Central memory CD8-positive, alpha-beta T cell (primary cell): ENCODE results near the gene USF2.
A peak's percentile ranks its signal among the peaks of the same experiment; 100 is the strongest.
"Not testable (repeated sequence)": the region's sequence is repeated elsewhere in the genome, so short reads cannot be mapped to it uniquely, and the experiment has no call there.

Experiments
- ATAC-seq: fragments of 150-1000 bp; cut with Tn5 transposase; replicated peaks from 2 replicates; pipeline ENCODE4 v1.10.0; 2022; ENCODE audit warnings: mild to moderate bottlenecking, moderate FRiP score, moderate number of reproducible peaks; ENCODE audit not compliant: poor library complexity, severe bottlenecking; ENCODE audit errors: extremely low read depth
- DNase-seq, 2 donors: peaks; one replicate each; pipeline ENCODE4 v3.0.0; 2021; ENCODE audit warnings: low spot score in 2 of 2
- H3K27ac Mint-ChIP-seq: one replicate; pipeline ENCODE4 v1.8.0; 2022; ENCODE audit warnings: low read depth, mild to moderate bottlenecking, moderate library complexity, mixed read lengths
- H3K27me3 Mint-ChIP-seq: one replicate; pipeline ENCODE4 v1.8.0; 2022; ENCODE audit warnings: mixed read lengths
- H3K36me3 Mint-ChIP-seq: one replicate; pipeline ENCODE4 v1.8.0; 2022; ENCODE audit warnings: mild to moderate bottlenecking, moderate library complexity, mixed read lengths; ENCODE audit not compliant: insufficient read depth
- H3K4me1 Mint-ChIP-seq: one replicate; pipeline ENCODE4 v1.8.0; 2022; ENCODE audit warnings: mixed read lengths
- H3K4me3 Mint-ChIP-seq: one replicate; pipeline ENCODE4 v1.8.0; 2022; ENCODE audit warnings: mild to moderate bottlenecking, moderate library complexity, mixed read lengths
- H3K9me3 Mint-ChIP-seq: one replicate; pipeline ENCODE4 v1.8.0; 2022; ENCODE audit warnings: mixed read lengths

The USF2 gene

GRCh38 chr19:35272954-35273649 is 4.3 kb downstream of the USF2 start:
- Mint-ChIP-seq H3K27ac (no peak overlapping the region), H3K4me3 (no peak overlapping the region), H3K36me3 (peaks cover 60% of the 10 kb centered on the region), H3K27me3 (no peaks in the 10 kb centered on the region), H3K4me1 (peaks cover 38% of the 10 kb centered on the region), H3K9me3 (no peaks in the 10 kb centered on the region)
- DNase-seq (no peak), ATAC-seq (no peak)

DNA sequence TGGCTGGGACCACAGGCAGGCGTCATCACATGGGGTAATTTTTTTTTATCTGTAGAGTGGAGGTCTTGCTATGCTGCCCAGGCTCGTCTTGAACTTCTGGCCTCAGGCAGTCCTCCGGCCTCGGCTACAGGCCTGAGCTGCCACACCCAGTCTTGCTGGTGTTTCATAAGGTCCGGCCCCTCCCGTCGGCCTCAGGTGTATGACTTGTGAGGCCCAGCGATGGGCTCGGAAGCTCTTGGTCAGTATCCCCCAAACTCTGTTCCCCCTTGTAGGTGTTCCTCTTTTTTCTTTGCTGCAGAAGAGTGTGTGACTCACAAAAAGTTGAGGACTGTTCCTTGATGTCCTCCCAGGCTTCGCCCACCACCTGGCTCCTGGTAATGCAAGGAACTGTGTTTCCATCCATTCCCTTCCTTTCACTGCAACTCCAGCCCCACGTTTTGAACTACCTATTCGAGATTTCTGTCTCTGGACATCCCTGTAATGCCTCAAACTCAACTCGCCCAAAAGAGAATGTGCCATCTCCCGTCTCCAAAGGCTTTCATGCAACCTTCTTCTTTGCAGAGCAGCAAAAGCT is 5.0 kb downstream of the USF2 start:
- Mint-ChIP-seq H3K27ac (peak overlapping the region; percentile 23), H3K9me3 (no peaks in the 10 kb centered on the region), H3K36me3 (peaks cover 58% of the 10 kb centered on the region), H3K4me3 (no peak overlapping the region), H3K4me1 (peaks cover 38% of the 10 kb centered on the region), H3K27me3 (no peaks in the 10 kb centered on the region)
- DNase-seq, result no peak
- ATAC-seq, result no peak

DNA sequence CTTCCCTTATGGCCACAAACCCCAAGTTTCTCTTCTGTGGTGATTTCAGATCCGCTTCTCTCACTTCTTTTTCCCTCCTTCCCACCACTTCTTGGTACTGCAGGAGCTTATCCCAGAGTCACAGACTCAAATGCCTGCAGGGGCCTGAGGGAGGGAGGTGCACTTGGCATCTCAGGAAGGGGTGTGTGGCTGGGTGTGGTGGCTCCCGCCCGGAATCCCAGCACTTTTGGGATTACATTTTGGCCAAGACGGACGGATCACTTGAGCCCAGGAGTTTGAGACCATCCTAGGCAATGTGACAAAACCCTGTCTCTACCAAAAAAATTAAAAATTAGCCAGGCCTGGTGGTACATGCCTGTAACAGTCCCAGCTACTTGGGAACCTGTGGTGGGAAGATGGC is 5.6 kb downstream of the USF2 start:
- Mint-ChIP-seq H3K4me3 (no peak overlapping the region), H3K9me3 (no peaks in the 10 kb centered on the region), H3K4me1 (peaks cover 38% of the 10 kb centered on the region), H3K27ac (peak overlapping the region; percentile 32), H3K27me3 (no peaks in the 10 kb centered on the region), H3K36me3 (peaks cover 58% of the 10 kb centered on the region)
- DNase-seq (no peak), ATAC-seq (no peak)

DNA sequence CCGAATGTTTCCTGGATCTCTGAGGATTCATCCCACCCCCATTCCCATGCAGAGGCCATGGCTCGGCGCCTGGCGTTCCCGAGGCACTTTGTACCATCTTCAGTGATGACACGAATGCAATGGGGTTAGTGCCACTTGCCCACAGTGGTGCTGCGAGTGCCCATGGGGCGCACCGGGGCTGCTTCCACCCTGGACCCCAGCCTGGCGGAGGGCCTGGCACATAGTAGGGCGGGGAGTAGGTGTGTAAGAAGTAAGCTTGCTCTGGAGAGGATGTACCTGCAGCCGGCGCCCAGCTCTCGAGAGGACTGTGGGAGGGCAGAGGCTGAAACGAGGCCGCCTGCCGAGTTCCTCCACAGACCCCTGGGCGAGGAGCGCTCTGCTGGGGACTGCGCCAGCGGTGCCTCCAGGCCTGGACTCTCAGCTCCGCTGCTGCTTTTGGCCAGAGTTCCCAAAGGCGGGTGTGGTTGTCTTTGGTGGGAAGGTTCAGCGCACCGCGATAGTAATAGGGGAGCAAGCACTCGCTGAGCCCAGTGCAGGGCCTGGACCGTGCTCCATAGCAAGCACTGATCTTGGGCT is 8.0 kb downstream of the USF2 start:
- H3K27ac Mint-ChIP-seq, result peak overlapping the region; percentile 47
- ATAC-seq (no peak), DNase-seq (no peak)
- no peak overlapping the region for H3K4me3 Mint-ChIP-seq
- H3K36me3 Mint-ChIP-seq, result peaks cover 39% of the 10 kb centered on the region
- H3K27me3 Mint-ChIP-seq, result no peaks in the 10 kb centered on the region
- H3K9me3 Mint-ChIP-seq, result no peaks in the 10 kb centered on the region
- H3K4me1 Mint-ChIP-seq, result peaks cover 31% of the 10 kb centered on the region

DNA sequence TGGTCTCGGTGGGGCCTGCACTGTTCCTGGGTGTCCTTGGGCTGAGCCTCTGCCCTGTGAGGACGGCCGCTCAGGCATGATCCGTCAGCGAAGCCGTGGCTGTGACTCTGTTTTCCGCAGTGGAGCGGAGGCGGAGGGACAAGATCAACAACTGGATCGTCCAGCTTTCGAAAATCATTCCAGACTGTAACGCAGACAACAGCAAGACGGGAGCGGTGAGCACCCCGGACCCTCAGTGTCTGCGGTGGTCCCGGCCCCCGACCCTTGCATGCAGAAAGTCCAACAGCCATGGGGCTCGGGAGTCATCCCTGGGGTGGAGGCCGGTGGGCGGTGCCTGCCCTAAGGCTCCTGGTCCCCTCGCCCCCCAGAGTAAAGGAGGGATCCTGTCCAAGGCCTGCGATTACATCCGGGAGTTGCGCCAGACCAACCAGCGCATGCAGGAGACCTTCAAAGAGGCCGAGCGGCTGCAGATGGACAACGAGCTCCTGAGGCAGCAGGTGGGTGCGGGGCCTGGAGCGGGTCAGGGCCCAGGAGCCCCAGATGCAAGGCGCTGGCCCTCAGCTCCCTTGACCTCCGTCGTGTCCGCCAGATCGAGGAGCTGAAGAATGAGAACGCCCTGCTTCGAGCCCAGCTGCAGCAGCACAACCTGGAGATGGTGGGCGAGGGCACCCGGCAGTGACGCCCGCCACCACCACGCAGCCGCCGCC is 10.0 kb downstream of the USF2 start:
- Mint-ChIP-seq H3K27me3 (peaks cover 17% of the 10 kb centered on the region), H3K9me3 (no peaks in the 10 kb centered on the region), H3K4me3 (no peak overlapping the region), H3K36me3 (peaks cover 30% of the 10 kb centered on the region), H3K27ac (no peak overlapping the region), H3K4me1 (peaks cover 20% of the 10 kb centered on the region)
- ATAC-seq (no peak), DNase-seq (no peak)

- H3K4me3 Mint-ChIP-seq, result no peak overlapping the region
- peaks cover 23% of the 10 kb centered on the region for H3K27me3 Mint-ChIP-seq
- no peak overlapping the region for H3K27ac Mint-ChIP-seq
- DNase-seq (no peak), ATAC-seq (no peak)
- peaks cover 20% of the 10 kb centered on the region for H3K4me1 Mint-ChIP-seq
- no peaks in the 10 kb centered on the region for H3K9me3 Mint-ChIP-seq
- H3K36me3 Mint-ChIP-seq, result peaks cover 24% of the 10 kb centered on the region
Observed at GRCh38 chr19:35279374-35279773, 10.6 kb downstream of the USF2 start.

- no peak for ATAC-seq
Observed at GRCh38 chr19:35279985-35280821, 11.4 kb downstream of the USF2 start.

GRCh38 chr19:35281303-35281702 is 12.5 kb downstream of the USF2 start:
- DNase-seq (no peak), ATAC-seq (no peak)
- Mint-ChIP-seq H3K4me3 (no peak overlapping the region), H3K36me3 (peaks cover 11% of the 10 kb centered on the region), H3K4me1 (peaks cover 10% of the 10 kb centered on the region), H3K9me3 (no peaks in the 10 kb centered on the region), H3K27ac (no peak overlapping the region), H3K27me3 (peaks cover 34% of the 10 kb centered on the region)

More at GRCh38 chr19:35279985-35280821, 11.4 kb downstream of the USF2 start:
- H3K4me1 Mint-ChIP-seq, result peaks cover 14% of the 10 kb centered on the region
- peaks cover 32% of the 10 kb centered on the region for H3K27me3 Mint-ChIP-seq
- no peak for DNase-seq
- no peaks in the 10 kb centered on the region for H3K9me3 Mint-ChIP-seq
- no peak overlapping the region for H3K4me3 Mint-ChIP-seq
- H3K27ac Mint-ChIP-seq, result no peak overlapping the region
- H3K36me3 Mint-ChIP-seq, result peaks cover 19% of the 10 kb centered on the region

- H3K36me3 Mint-ChIP-seq, result no peaks in the 10 kb centered on the region
- no peak overlapping the region for H3K27ac Mint-ChIP-seq
- ATAC-seq, result no peak
- H3K4me1 Mint-ChIP-seq, result no peaks in the 10 kb centered on the region
- no peak overlapping the region for H3K4me3 Mint-ChIP-seq
- DNase-seq, result no peak
- no peaks in the 10 kb centered on the region for H3K9me3 Mint-ChIP-seq
- peaks cover 34% of the 10 kb centered on the region for H3K27me3 Mint-ChIP-seq
Observed at GRCh38 chr19:35284153-35285094, 15.7 kb downstream of the USF2 start.

DNA sequence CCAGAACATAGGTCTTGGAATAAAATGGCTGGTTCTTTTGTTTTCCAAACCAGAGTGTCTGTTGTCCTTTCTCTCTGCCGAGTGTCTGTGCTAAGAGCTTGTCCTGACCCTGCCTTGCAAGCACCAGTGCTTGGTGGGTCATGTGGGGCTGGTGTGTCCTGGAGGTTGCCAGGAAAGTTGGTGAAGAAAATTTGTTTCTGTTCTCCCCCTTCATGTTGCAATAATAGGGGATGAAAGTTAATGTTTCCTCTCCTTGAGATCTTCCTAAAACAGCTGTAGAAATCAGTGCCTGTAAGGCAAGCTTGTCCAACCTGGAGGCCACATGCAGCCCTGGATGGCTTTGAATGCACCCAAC is 16.3 kb downstream of the USF2 start:
- no peaks in the 10 kb centered on the region for H3K9me3 Mint-ChIP-seq
- H3K27me3 Mint-ChIP-seq, result peaks cover 34% of the 10 kb centered on the region
- no peak overlapping the region for H3K27ac Mint-ChIP-seq

GRCh38 chr19:35285465-35285864 is 16.7 kb downstream of the USF2 start:
- H3K4me1 Mint-ChIP-seq, H3K9me3 Mint-ChIP-seq, H3K27ac Mint-ChIP-seq, H3K36me3 Mint-ChIP-seq, H3K4me3 Mint-ChIP-seq, ATAC-seq, DNase-seq: not testable (repeated sequence)
- peaks cover 34% of the 10 kb centered on the region for H3K27me3 Mint-ChIP-seq

More for the DNA sequence above, 16.3 kb downstream of the USF2 start:
- ATAC-seq (no peak), DNase-seq (no peak)
- Mint-ChIP-seq H3K4me1 (no peaks in the 10 kb centered on the region), H3K4me3 (no peak overlapping the region), H3K36me3 (peaks cover under 1% of the 10 kb centered on the region)
